Stomach (tissue), 9 donors: ENCODE results near the gene ATP9A. TPM values are rescaled to one million over a fixed set of nuclear protein-coding genes. Genes with fewer than 3 reads are reported as not detected.

Source experiments
- DNase-seq, 2 donors: peaks; one replicate each; pipeline versions ENCODE4 v3.0.0 to v3.0.0-alpha.2; 2013 to 2019
- H3K27ac ChIP-seq, 5 donors: fragments of 200-600 bp in 4 of 5; sonication (generic) in 4 of 5; one replicate each; pipeline ENCODE4 v1.5.1; 2013 to 2019; ENCODE audit warnings: mild to moderate bottlenecking in 1 of 5, moderate library complexity in 1 of 5
- H3K27me3 ChIP-seq, 3 donors: fragments of 200-600 bp; sonication (generic); one replicate each; pipeline ENCODE4 v1.5.1; 2017 to 2019; ENCODE audit warnings: mixed run types in 1 of 3
- H3K36me3 ChIP-seq, 4 donors: fragments of 200-600 bp; sonication (generic); 1 replicate in 3 of 4; 2 replicates in 1 of 4; pipeline ENCODE4 v1.5.1; 2016 to 2019
- H3K4me1 ChIP-seq, 4 donors: fragments of 200-600 bp; sonication (generic); one replicate each; pipeline ENCODE4 v1.5.1; 2016 to 2019
- H3K4me3 ChIP-seq, 4 donors: fragments of 200-600 bp; sonication (generic) in 3 of 4; one replicate each; pipeline ENCODE4 v1.5.1; 2016 to 2019; ENCODE audit warnings: mild to moderate bottlenecking in 1 of 4
- H3K9me3 ChIP-seq, 4 donors: fragments of 200-600 bp; sonication (generic); one replicate each; pipeline ENCODE4 v1.5.1; 2016 to 2019
- CTCF ChIP-seq, 7 experiments: fragments of 450-650 bp in 4 of 7; fragments of 200-600 bp in 3 of 7; sonication (generic) in 3 of 7; IDR thresholded peaks; one replicate each; pipeline ENCODE4 v1.5.1; 2016 to 2019; ENCODE audit warnings: antibody characterized with exemption in 7 of 7, control low read depth in 2 of 7, mild to moderate bottlenecking in 1 of 7
- EP300 ChIP-seq: sonication (generic); formaldehyde crosslinking; IDR thresholded peaks from one replicate; pipeline ENCODE4 v1.6.1; 2017; ENCODE audit warnings: antibody characterized with exemption
- POLR2A ChIP-seq, 4 donors: fragments of 450-650 bp; IDR thresholded peaks; one replicate each; pipeline ENCODE4 v1.6.1; 2016; ENCODE audit warnings: antibody characterized with exemption in 4 of 4, control low read depth in 2 of 4, mild to moderate bottlenecking in 1 of 4, moderate library complexity in 1 of 4
- POLR2AphosphoS5 ChIP-seq, 3 donors: sonication (generic); formaldehyde crosslinking; IDR thresholded peaks; one replicate each; pipeline ENCODE4 v1.6.1; 2016; ENCODE audit warnings: antibody characterized with exemption in 3 of 3
- WGBS, 5 donors: extraction: QIAGEN DNeasy Blood & Tissue Kit in 3 of 5; methylation state at CpG; one replicate each; pipeline versions ENCODE4 v1.1.5 to v1.1.7; 2013 to 2018; 5-methylcytosine and 5-hydroxymethylcytosine counted together
- intact Hi-C: fragments of 100-400 bp; cut with DNase I; formaldehyde crosslinking; loops from one replicate; pipeline ENCODE4 v1.15.1; 2023; ENCODE audit warnings: low total_unique reads
- polyA plus RNA-seq, 3 donors: library from polyadenylated mRNA; stranded (reverse); fragments of 200-250 nt; gene quantifications; one replicate each; pipeline ENCODE4 v1.2.3, GENCODE V29; 2013
- total RNA-seq, 5 donors: library from RNA; depleted of rRNA; stranded (reverse); fragments of >200 nt; gene quantifications; one replicate each; pipeline versions ENCODE4 v1.1.0 to v1.2.3, GENCODE V29; 2014 to 2016
- donor health status: healthy with polysubstance abuse.
- donor health status: Bipolar disorder and iron deficiency.
- donor health status: healthy.

ATP9A gene
- total and polyA plus RNA-seq, 8 donors: 3.2 to 58.9 (median 12.7) TPM

GRCh38 chr20:51637241-51637640 is 130.9 kb downstream of the ATP9A start:
- Histone ChIP-seq H3K4me1 (peaks cover 0 to 14% (median 4%) of the 10 kb centered on the region in 4 donors), H3K36me3 (peaks cover 0 to 37% (median 27%) of the 10 kb centered on the region in 4 donors), H3K4me3 (no peak overlapping the region), H3K27ac (no peak overlapping the region), H3K27me3 (no peaks in the 10 kb centered on the region), H3K9me3 (no peaks in the 10 kb centered on the region)
- WGBS, 5 donors: 76 to 91% (median 83%) methylated on average over 8 of the region's 8 CpGs
- intact Hi-C loops: loop anchor here (10.0 kb wide), 1 partner anchor 328 kb away; no protein-coding TSS in a partner anchor
- no peak for DNase-seq
- no peak for TF ChIP-seq POLR2AphosphoS5 (IDR thresholded peaks at IDR 0.05)

- DNase-seq: no peak
- no peak overlapping the region for H3K4me3 ChIP-seq
- H3K36me3 ChIP-seq: peaks cover 0 to 37% (median 27%) of the 10 kb centered on the region in 4 donors
- no peaks in the 10 kb centered on the region for H3K9me3 ChIP-seq
- H3K4me1 ChIP-seq: peaks cover 0 to 24% (median 9%) of the 10 kb centered on the region in 4 donors
- intact Hi-C loops: loop anchor here (10.0 kb wide), 1 partner anchor 329 kb away; no protein-coding TSS in a partner anchor
- H3K27ac ChIP-seq: no peak overlapping the region
- TF ChIP-seq EP300 (no peak), CTCF (IDR thresholded peaks at IDR 0.05) (no peak), POLR2A (IDR thresholded peaks at IDR 0.05) (no peak)
- 89 to 93% (median 89%) methylated on average over 8 of the region's 8 CpGs for WGBS, 5 donors
- no peaks in the 10 kb centered on the region for H3K27me3 ChIP-seq
These were observed 132.1 kb downstream of the ATP9A start for GRCh38 chr20:51636123-51636522.

- Histone ChIP-seq H3K4me3 (no peak overlapping the region), H3K4me1 (peaks cover 3 to 29% (median 13%) of the 10 kb centered on the region in 4 donors), H3K36me3 (peaks cover 0 to 35% (median 27%) of the 10 kb centered on the region in 4 donors), H3K27me3 (no peaks in the 10 kb centered on the region), H3K9me3 (no peaks in the 10 kb centered on the region), H3K27ac (no peak overlapping the region)
- 88 to 97% (median 95%) methylated on average over 2 of the region's 2 CpGs for WGBS, 5 donors
- intact Hi-C loops: loop anchor here (10.0 kb wide), 1 partner anchor 329 kb away; no protein-coding TSS in a partner anchor
- DNase-seq: no peak
- no peak for TF ChIP-seq EP300
- no peak for TF ChIP-seq CTCF (IDR thresholded peaks at IDR 0.05)
- no peak for TF ChIP-seq POLR2A (IDR thresholded peaks at IDR 0.05)
- no peak for TF ChIP-seq POLR2AphosphoS5 (IDR thresholded peaks at IDR 0.05)
These were observed 132.5 kb downstream of the ATP9A start for GRCh38 chr20:51635680-51636079.

- no peak for DNase-seq
- peaks cover 0 to 30% (median 25%) of the 10 kb centered on the region in 4 donors for H3K36me3 ChIP-seq
- 71 to 79% (median 79%) methylated on average over 5 of the region's 5 CpGs for WGBS, 5 donors
- H3K27ac ChIP-seq: no peak overlapping the region
- peaks cover 9 to 35% (median 20%) of the 10 kb centered on the region in 4 donors for H3K4me1 ChIP-seq
- no peak for TF ChIP-seq EP300
- TF ChIP-seq CTCF (IDR thresholded peaks at IDR 0.05): no peak
- no peak for TF ChIP-seq POLR2A (IDR thresholded peaks at IDR 0.05)
- no peak for TF ChIP-seq POLR2AphosphoS5 (IDR thresholded peaks at IDR 0.05)
- H3K9me3 ChIP-seq: no peaks in the 10 kb centered on the region
- H3K4me3 ChIP-seq: no peak overlapping the region
- no peaks in the 10 kb centered on the region for H3K27me3 ChIP-seq
- intact Hi-C loops: loop anchor here (10.0 kb wide), 1 partner anchor 330 kb away; no protein-coding TSS in a partner anchor
These were observed 133.3 kb downstream of the ATP9A start for GRCh38 chr20:51634877-51635276.

- peaks cover 9 to 31% (median 19%) of the 10 kb centered on the region in 4 donors for H3K4me1 ChIP-seq
- WGBS, 5 donors: 84 to 91% (median 87%) methylated on average over 9 of the region's 9 CpGs
- H3K27me3 ChIP-seq: no peaks in the 10 kb centered on the region
- H3K36me3 ChIP-seq: peaks cover 0 to 30% (median 25%) of the 10 kb centered on the region in 4 donors
- H3K4me3 ChIP-seq: no peak overlapping the region
- intact Hi-C loops: loop anchor here (10.0 kb wide), 1 partner anchor 331 kb away; no protein-coding TSS in a partner anchor
- peak in 1 of 2 donors; percentile 48 for DNase-seq
- H3K27ac ChIP-seq: peak overlapping the region in 1 of 5 donors; percentile 24
- TF ChIP-seq CTCF (IDR thresholded peaks at IDR 0.05) (no peak), POLR2AphosphoS5 (IDR thresholded peaks at IDR 0.05) (no peak), EP300 (no peak), POLR2A (IDR thresholded peaks at IDR 0.05) (no peak)
- H3K9me3 ChIP-seq: no peaks in the 10 kb centered on the region
These were observed 133.9 kb downstream of the ATP9A start for GRCh38 chr20:51634257-51634656.
